OCI-LY3 (cell line): Measurements from ENCODE around the gene KIFAP3.

Experiments
- CTCF ChIP-seq: fragments of 200-600, 300-600 bp; sonication (generic); IDR thresholded peaks from 2 replicates; pipeline ENCODE4 v1.5.1; 2014; ENCODE audit warnings: antibody characterized with exemption, low read length, low read depth
- EZH2phosphoT487 ChIP-seq: fragments of 200-600 bp; shearing (Covaris generic); IDR thresholded peaks from 2 replicates; pipeline ENCODE4 v1.6.1; 2018; ENCODE audit warnings: antibody characterized with exemption, mixed run types, low read depth

GRCh38 chr1:169891539-169891885, 183.0 kb downstream of the KIFAP3 start:
- no peak for TF ChIP-seq CTCF
- no peak for TF ChIP-seq EZH2phosphoT487
